ENCODE data around the gene CLEC18B.
A peak's percentile ranks its signal among the peaks of the same experiment; 100 is the strongest.
"Not testable (repeated sequence)": the region's sequence is repeated elsewhere in the genome, so short reads cannot be mapped to it uniquely, and the experiment has no call there.

Gene CLEC18B

GRCh38 chr16:74420612-74421481 lies at the start of gene CLEC18B:
Gene CLEC18B (minus strand): TSS chr16:74421478. CDS start chr16:74421270, 208 bp downstream.
- not testable (repeated sequence) for DNase-seq

- DNase-seq: no peak
Observed at GRCh38 chr16:74469946-74470478, 48.7 kb upstream of the CLEC18B start.

DNA sequence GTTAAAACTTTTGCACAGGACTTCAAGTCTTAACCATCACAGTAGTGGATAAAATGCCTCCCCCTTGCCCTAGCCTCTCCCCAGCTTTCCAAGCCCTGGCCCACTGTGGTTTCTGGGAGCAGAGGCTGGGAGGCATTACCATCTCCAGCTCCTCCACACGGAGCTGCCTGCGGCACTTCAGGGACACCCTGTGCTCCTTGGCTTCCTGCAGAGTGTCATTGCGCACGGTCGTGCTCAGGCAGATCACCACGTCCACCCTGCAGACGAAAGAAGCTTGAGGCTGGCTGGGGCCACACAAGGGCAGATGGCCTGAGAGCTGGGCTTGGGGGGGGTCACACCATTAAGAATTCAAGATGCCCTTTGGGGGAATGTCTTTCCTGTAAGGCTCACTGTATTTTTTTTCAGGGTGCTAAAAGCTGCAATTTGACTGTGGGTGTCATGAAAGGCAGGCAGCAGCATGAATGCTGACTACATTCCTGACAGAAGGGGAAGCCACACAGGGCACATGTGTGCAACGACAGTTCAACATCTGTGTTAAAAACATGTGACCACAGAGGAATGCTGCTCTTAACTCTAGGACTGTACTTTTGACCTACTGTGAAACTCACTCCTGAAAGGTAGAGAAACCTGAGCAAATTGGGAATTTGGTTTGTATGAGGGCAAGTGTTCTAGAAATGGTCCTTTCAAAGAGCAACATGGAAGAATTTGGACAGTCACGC lies 47.7 kb upstream of the CLEC18B start:
- DNase-seq: no peak

GRCh38 chr16:74466872-74467271 lies 45.6 kb upstream of the CLEC18B start:
- DNase-seq: no peak

- DNase-seq: no peak
Observed at GRCh38 chr16:74465851-74466685, 44.8 kb upstream of the CLEC18B start.

GRCh38 chr16:74465281-74465680 lies 44.0 kb upstream of the CLEC18B start:
- no peak for DNase-seq

DNA sequence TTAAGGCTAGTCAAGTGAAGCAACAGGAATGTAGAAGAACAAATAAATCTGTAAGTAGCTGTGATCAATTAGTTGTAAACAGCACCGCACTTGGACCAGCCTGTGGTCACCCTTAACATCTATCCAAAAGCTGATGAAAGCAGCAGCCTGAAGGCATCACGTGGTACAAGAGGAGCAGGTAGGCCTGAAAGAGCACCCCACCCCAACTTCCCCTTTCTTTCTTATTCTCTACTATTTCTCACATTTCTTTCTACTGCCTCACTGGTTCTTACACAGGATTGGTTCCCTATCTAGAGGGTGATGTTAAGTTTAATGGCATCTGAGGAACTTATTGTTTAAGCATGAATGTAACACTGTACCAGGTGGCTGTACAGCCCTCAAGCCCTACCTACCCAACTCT lies 42.6 kb upstream of the CLEC18B start:
- DNase-seq: no peak

GRCh38 chr16:74462361-74462760 lies 41.1 kb upstream of the CLEC18B start:
- DNase-seq: no peak

DNA sequence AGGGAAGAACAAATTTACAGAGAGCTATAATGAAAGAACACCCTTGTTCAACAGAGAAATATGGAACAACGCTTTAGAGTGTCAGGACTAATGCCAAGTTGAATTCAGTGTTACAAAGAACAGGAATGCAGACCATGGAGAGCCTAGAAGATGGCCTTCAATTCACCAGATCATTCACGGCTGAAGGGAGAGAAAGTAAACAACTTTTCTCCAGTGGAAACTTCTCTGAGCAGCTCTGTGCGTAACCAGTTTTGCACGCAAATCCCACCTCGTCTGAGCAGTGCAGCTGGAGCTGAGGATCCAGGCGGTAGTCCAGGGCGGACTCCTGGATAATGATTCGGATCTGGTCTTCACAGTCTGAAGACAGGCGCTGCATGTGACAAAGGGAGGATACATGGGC lies 40.5 kb upstream of the CLEC18B start:
- no peak for DNase-seq

- no peak for DNase-seq
Observed at GRCh38 chr16:74460542-74460941, 39.3 kb upstream of the CLEC18B start.

DNA sequence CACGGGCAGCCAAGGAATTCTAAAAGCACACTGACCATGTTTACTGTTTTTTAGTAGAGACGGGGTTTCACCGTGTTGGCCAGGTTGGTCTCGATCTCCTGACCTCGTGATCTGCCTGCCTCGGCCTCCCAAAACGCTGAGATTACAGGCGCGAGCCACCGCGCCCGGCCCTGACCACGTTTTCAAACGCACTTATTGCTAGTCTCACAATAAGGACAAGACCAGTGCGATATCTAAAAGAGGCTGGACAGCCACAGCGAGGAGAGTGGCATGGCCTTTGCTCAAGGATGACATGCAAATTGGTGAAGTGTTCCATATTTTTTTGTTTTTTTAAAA lies 35.0 kb upstream of the CLEC18B start:
- no peak for DNase-seq

GRCh38 chr16:74455619-74456289 lies 34.5 kb upstream of the CLEC18B start:
- DNase-seq: no peak

DNA sequence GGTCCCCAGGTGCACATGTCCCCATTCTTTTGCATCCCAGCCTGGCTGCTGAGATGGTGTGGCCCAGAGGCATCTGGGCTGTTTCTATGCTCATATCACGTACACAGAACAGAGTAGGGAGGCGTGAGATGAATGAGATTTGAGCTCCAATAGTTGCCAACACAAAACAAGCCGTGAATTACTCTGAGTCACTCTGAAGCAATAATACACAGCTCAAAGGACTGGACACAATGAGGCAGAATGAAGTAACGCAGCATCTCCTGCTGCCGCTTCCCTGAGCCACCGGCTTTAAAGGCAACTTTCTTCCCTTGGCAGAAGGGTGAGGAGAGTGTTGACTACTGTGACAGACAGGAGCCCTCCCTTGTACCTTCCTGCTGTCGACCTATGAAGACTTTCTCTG lies 33.9 kb upstream of the CLEC18B start:
- no peak for DNase-seq

- DNase-seq: no peak
Observed at GRCh38 chr16:74451951-74452758, 30.9 kb upstream of the CLEC18B start.

DNA sequence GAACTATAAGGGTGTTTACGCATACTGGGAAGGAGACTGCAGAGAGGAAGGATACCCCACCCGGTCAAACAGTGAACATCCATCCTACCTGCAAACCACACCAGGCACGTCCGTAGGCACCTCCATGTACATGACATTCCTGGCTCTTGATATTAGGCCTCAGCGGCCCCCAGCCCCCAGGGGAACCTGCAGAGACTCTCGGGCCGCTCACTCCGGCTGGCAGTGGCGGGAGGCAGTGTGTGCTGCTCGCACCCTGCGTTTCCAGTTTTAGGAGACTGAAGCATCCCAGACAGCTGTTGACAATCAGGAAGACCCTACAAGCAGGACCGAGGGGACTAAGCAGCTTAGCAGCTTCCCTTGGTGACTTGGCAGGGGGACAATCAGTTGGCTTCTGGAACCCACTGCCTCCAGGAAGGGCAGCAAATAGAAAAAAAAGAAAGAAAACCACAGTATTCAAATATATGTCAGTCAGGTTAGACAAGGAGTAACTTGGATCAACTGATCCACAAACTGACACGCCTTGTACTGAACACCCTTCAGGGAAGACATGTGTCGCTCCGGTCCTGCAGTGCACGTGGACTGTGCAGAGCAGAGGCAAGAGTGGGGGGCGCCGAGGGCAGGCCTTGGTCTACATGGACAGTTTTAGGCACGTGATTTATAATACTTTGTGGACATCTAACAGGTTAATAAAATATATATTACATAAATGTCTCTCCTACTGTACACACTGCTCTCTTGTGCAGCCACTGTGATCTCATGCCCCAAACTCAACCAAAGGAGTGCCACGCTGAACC lies 29.9 kb upstream of the CLEC18B start:
- no peak for DNase-seq

DNA sequence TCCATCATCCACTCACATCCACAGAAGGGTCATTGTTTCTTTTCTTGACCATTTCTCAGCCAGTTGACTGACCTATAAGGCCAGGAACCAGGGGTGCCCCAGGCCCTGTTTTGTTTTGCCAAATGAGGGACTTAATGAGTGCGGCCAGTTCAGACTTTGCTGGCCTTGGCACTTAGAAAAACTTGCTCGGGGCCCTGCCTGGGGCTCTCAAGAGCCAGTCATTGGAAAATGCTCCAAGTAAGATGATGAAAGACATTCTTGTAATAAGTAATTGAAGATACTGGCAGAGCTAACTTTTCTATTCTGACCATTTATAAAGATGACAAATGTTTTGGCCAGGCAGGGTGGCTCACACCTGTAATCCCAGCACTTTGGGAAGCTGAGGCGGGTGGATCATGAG lies 29.0 kb upstream of the CLEC18B start:
- DNase-seq: no peak

GRCh38 chr16:74449470-74449869 lies 28.2 kb upstream of the CLEC18B start:
- no peak for DNase-seq

GRCh38 chr16:74448990-74449389 lies 27.7 kb upstream of the CLEC18B start:
- DNase-seq: peak; percentile 76

GRCh38 chr16:74447578-74447977 lies 26.3 kb upstream of the CLEC18B start:
- no peak for DNase-seq

DNA sequence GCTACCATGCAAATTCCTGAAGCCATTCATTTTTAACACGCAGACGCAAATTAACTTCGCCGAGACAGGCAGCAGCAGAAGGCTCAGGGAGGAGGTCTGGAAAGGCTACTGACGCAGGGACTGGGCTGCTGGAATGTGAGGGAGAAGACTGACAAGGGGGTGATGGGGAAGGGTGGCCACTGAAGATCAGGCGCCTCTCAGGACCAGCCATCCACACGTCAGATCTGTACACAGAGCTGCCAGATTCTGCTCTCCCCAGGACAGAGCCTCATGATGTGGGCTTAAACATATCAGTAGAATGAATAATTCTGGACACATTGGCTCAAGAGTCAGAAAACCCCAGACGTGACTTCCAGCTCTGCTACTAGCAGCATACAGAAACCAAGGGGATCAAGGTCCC lies 25.6 kb upstream of the CLEC18B start:
- DNase-seq: no peak

Data from inflammatory macrophage treated with lipopolysaccharide for 4 hours (primary cell).